Smooth muscle cell (in vitro differentiated cells): ENCODE results near the gene STX8. TPM values are rescaled to one million over a fixed set of nuclear protein-coding genes. Genes with fewer than 3 reads are reported as not detected.

Source experiments
- DNase-seq: peaks from one replicate; lab custom pipeline; 2025; ENCODE audit not compliant: unreplicated experiment; lab: John Stamatoyannopoulos, UW
- H2AFZ ChIP-seq: fragments of 200-600 bp; sonication (generic); 2 replicates; pipeline ENCODE4 v1.6.0; 2016; ENCODE audit warnings: antibody characterized with exemption, low read depth, mild to moderate bottlenecking
- H3F3A ChIP-seq: fragments of 200-600 bp; sonication (generic); 2 replicates; pipeline ENCODE4 v1.6.0; 2017; ENCODE audit warnings: antibody characterized with exemption, low read depth
- H3K27ac ChIP-seq: fragments of 200-600 bp; sonication (generic); 2 replicates; pipeline ENCODE4 v1.5.1; 2016; ENCODE audit warnings: low read depth, mild to moderate bottlenecking
- H3K27me3 ChIP-seq: fragments of 200-600 bp; sonication (generic); 2 replicates; pipeline ENCODE4 v1.6.1; 2016; ENCODE audit warnings: low read depth, mild to moderate bottlenecking
- H3K36me3 ChIP-seq: fragments of 200-600 bp; sonication (generic); 2 replicates; pipeline ENCODE4 v1.5.1; 2016; ENCODE audit warnings: low read depth
- H3K4me1 ChIP-seq: fragments of 200-600 bp; sonication (generic); 2 replicates; pipeline ENCODE4 v1.5.1; 2016; ENCODE audit warnings: low read depth
- H3K4me2 ChIP-seq: fragments of 200-600 bp; sonication (generic); 2 replicates; pipeline ENCODE4 v1.6.0; 2016; ENCODE audit warnings: mild to moderate bottlenecking
- H3K4me3 ChIP-seq: fragments of 200-600 bp; sonication (generic); 2 replicates; pipeline ENCODE4 v1.5.1; 2016; ENCODE audit warnings: mild to moderate bottlenecking
- H3K79me2 ChIP-seq: fragments of 200-600 bp; sonication (generic); 2 replicates; pipeline ENCODE4 v1.6.0; 2016; ENCODE audit warnings: low read depth, mild to moderate bottlenecking
- H3K9ac ChIP-seq: fragments of 200-600 bp; sonication (generic); 2 replicates; pipeline ENCODE4 v1.6.0; 2016; ENCODE audit warnings: low read depth
- H3K9me3 ChIP-seq: fragments of 200-600 bp; sonication (generic); replicated peaks from 2 replicates; pipeline ENCODE4 v1.5.1; 2016; ENCODE audit warnings: low read depth
- H4K20me1 ChIP-seq: fragments of 200-600 bp; sonication (generic); 2 replicates; pipeline ENCODE4 v1.6.0; 2016; ENCODE audit warnings: low read depth
- CTCF ChIP-seq: fragments of 200-600 bp; sonication (generic); IDR thresholded peaks from 2 replicates; pipeline ENCODE4 v1.5.1; 2017; ENCODE audit warnings: borderline replicate concordance, mild to moderate bottlenecking, antibody characterized with exemption; ENCODE audit not compliant: insufficient read depth, poor library complexity, severe bottlenecking
- WGBS: methylation state at CpG from one replicate; pipeline ENCODE4 v1.1.7; 2016; ENCODE audit warnings: low lambda C conversion rate; 5-methylcytosine and 5-hydroxymethylcytosine counted together
- polyA plus RNA-seq: library from polyadenylated mRNA; unstranded; fragments of >200 nt; fragmentation: Nextera tagmentation; extraction: Ambion mirVana; gene quantifications from 2 replicates; pipeline ENCODE4 v1.2.1, GENCODE V29; 2016
- total RNA-seq: library from RNA; depleted of rRNA; stranded (reverse); fragments of >200 nt; gene quantifications from 2 replicates; pipeline ENCODE4 v1.2.3, GENCODE V29; 2014

Gene STX8
- total and polyA plus RNA-seq, 2 experiments from 2014 or later, result 63.8 to 88.5 TPM

- no peak for TF ChIP-seq CTCF
- no peak overlapping the region for H3K4me2 ChIP-seq
- WGBS, result 57% methylated on average over 9 of the region's 9 CpGs
These were observed 55.9 kb downstream of the STX8 start for GRCh38 chr17:9519583-9520272.

GRCh38 chr17:9517396-9517795, 58.2 kb downstream of the STX8 start:
- no peak for TF ChIP-seq CTCF
- Histone ChIP-seq H3K4me3 (no peak overlapping the region), H3K79me2 (no peaks in the 10 kb centered on the region), H3K9ac (no peak overlapping the region), H3K27me3 (no peaks in the 10 kb centered on the region), H3K4me1 (peaks cover 6% of the 10 kb centered on the region), H3K4me2 (no peak overlapping the region), H3F3A (no peaks in the 10 kb centered on the region), H3K27ac (no peak overlapping the region), H2AFZ (no peak overlapping the region), H3K9me3 (no peaks in the 10 kb centered on the region), H3K36me3 (no peaks in the 10 kb centered on the region), H4K20me1 (peaks cover 12% of the 10 kb centered on the region)
- DNase-seq, result no peak
- WGBS, result 93% methylated on average over 1 of the region's 1 CpG

More at GRCh38 chr17:9519583-9520272, 55.9 kb downstream of the STX8 start:
- no peak for DNase-seq
- Histone ChIP-seq H3K4me1 (peaks cover 6% of the 10 kb centered on the region), H3K27ac (no peak overlapping the region), H3K4me3 (no peak overlapping the region), H3F3A (no peaks in the 10 kb centered on the region), H2AFZ (no peak overlapping the region), H4K20me1 (peaks cover 15% of the 10 kb centered on the region), H3K79me2 (no peaks in the 10 kb centered on the region), H3K9ac (no peak overlapping the region), H3K36me3 (no peaks in the 10 kb centered on the region), H3K27me3 (no peaks in the 10 kb centered on the region), H3K9me3 (no peaks in the 10 kb centered on the region)

GRCh38 chr17:9513266-9513665, 62.4 kb downstream of the STX8 start:
- no peak for TF ChIP-seq CTCF
- H3K9me3 ChIP-seq, result no peaks in the 10 kb centered on the region
- 94% methylated on average over 2 of the region's 2 CpGs for WGBS
- no peaks in the 10 kb centered on the region for H3F3A ChIP-seq
- H2AFZ ChIP-seq, result no peak overlapping the region
- no peak overlapping the region for H3K4me3 ChIP-seq
- H3K27ac ChIP-seq, result no peak overlapping the region
- no peak overlapping the region for H3K4me2 ChIP-seq
- peaks cover 1% of the 10 kb centered on the region for H3K79me2 ChIP-seq
- no peak overlapping the region for H3K9ac ChIP-seq
- H4K20me1 ChIP-seq, result peaks cover 4% of the 10 kb centered on the region
- H3K36me3 ChIP-seq, result no peaks in the 10 kb centered on the region
- H3K27me3 ChIP-seq, result no peaks in the 10 kb centered on the region
- H3K4me1 ChIP-seq, result no peaks in the 10 kb centered on the region
- DNase-seq, result no peak
